Measurements from ENCODE around the gene C1QTNF7.

GRCh38 chr4:15495621-15496020, 67.8 kb downstream of the C1QTNF7 start:
- TF ChIP-seq E2F5 (CRISPR knock-in tag; IDR thresholded peaks at IDR 0.05) (no peak), CREB1 (CRISPR knock-in tag; IDR thresholded peaks at IDR 0.05) (no peak)

Data from WTC11 (cell line).